ENCODE results near the gene RALGPS1. TPM values are rescaled to one million over a fixed set of nuclear protein-coding genes. Genes with fewer than 3 reads are reported as not detected.

The RALGPS1 gene
- total and polyA plus RNA-seq, 2 of the 13 experiments (the other 11 are each of a cell fraction or from before 2014, with no cell fraction given): 3.7 to 6.5 TPM

DNA sequence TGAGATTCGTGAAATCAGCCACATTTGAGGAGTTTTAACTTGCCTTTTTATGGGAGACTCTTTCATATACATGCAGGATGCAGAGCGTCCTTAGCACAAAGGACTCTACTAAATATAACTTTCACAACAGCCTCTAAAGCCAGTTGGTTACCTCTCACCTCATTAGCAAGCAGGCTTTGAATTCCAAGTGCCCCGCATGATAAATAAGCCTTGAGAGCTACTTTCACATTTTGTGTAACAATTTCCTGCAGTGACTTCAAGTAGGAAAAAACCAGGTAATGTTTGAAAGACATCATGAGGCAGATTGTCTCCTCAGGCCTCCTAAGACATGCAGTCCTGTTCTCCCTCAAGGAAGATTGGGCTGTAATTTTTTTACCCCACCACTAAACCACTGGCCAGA is 50.5 kb downstream of the RALGPS1 start:
- TF ChIP-seq ZNF761 (CRISPR knock-in tag; conservative IDR thresholded peaks at IDR 0.05) (no peak), ZNF253 (CRISPR knock-in tag; IDR thresholded peaks at IDR 0.05; ENCODE audit: borderline replicate concordance) (no peak), HDAC1 (CRISPR knock-in tag; IDR thresholded peaks at IDR 0.05) (no peak), TBP (CRISPR knock-in tag; IDR thresholded peaks at IDR 0.05) (no peak), KDM5B (CRISPR knock-in tag; IDR thresholded peaks at IDR 0.05; ENCODE audit: borderline replicate concordance) (no peak), FOXC1 (CRISPR knock-in tag; IDR thresholded peaks at IDR 0.05; ENCODE audit: borderline replicate concordance) (no peak), ZNF674 (CRISPR knock-in tag; IDR thresholded peaks at IDR 0.05; ENCODE audit: low read depth) (no peak)
- BruUV-seq (replicated peaks): no TSS peak
- no peak overlapping the region for H3K27ac ChIP-seq (ENCODE audit: extremely low read length, insufficient read depth, low read length)
- H3K36me3 ChIP-seq (replicated peaks in 1 of 2; ENCODE audit: control insufficient read depth in 1 of 2, insufficient read depth in 2 of 2, low read length in 2 of 2): no peaks in the 10 kb centered on the region
- no peak overlapping the region for H2AFZ ChIP-seq (ENCODE audit: low read length)
- no peaks in the 10 kb centered on the region for H3K9me3 ChIP-seq (ENCODE audit: low read length)
- H3K79me2 ChIP-seq (ENCODE audit: insufficient read depth, low read length): no peaks in the 10 kb centered on the region
- no peaks in the 10 kb centered on the region for H3K4me1 ChIP-seq (ENCODE audit: insufficient read depth, low read length)
- ATAC-seq: no peak
- H3K9ac ChIP-seq (ENCODE audit: insufficient read depth, low read depth, low read length): no peak overlapping the region
- intact Hi-C loops (cut with micrococcal nuclease; ENCODE audit: unreplicated experiment) (loop anchor here (1.0 kb wide), 1 partner anchor 234 kb away; no protein-coding TSS in a partner anchor), in situ Hi-C loops (cut with HindIII; ENCODE audit: extremely low pct_ligation_motif_present, low pct_unique_long_range_greater_than_20kb) (loop anchor here (10.0 kb wide), 1 partner anchor 230 kb away; no protein-coding TSS in a partner anchor)
- POLR2A ChIA-PET: no interaction called here
- no peaks in the 10 kb centered on the region for H3K27me3 ChIP-seq (ENCODE audit: control insufficient read depth in 1 of 2, insufficient read depth in 2 of 2, low read length in 2 of 2)
- H3K4me3 ChIP-seq (replicated peaks in 1 of 3; ENCODE audit: insufficient read depth in 1 of 3, low read depth in 2 of 3, low read length in 3 of 3): no peak overlapping the region
- H3K4me2 ChIP-seq (ENCODE audit: low read depth, low read length): no peak overlapping the region
- CTCF ChIA-PET (ENCODE audit: low intra/inter-chr PET ratio, low total read pairs): interaction anchor here (1.4 to 2.9 kb wide), 3 partner anchors 24 to 236 kb away, joined by 3 to 34 read pairs (median 4); no protein-coding TSS in a partner anchor
- WGBS (ENCODE audit: low lambda C conversion rate): 65% methylated on average over 3 of the region's 3 CpGs
- DNase-seq (ENCODE audit: low spot score): no peak
- H4K20me1 ChIP-seq (ENCODE audit: insufficient read depth, low read length): no peaks in the 10 kb centered on the region
- no peak for FAIRE-seq

All from HepG2 (cell line).